Mesodermal cell (in vitro differentiated cells): ENCODE results near the gene PALB2. TPM values are rescaled to one million over a fixed set of nuclear protein-coding genes. Genes with fewer than 3 reads are reported as not detected.

Experiments
- H3K27ac ChIP-seq: 2 replicates; pipeline ENCODE4 v1.7.0; 2013; ENCODE audit warnings: mild to moderate bottlenecking, low read depth, low read length, moderate library complexity; ENCODE audit not compliant: severe bottlenecking
- H3K36me3 ChIP-seq: 2 replicates; pipeline ENCODE4 v1.7.1; 2013; ENCODE audit warnings: mild to moderate bottlenecking, low read length, moderate library complexity; ENCODE audit not compliant: control insufficient read depth, insufficient read depth
- H3K4me1 ChIP-seq: one replicate; pipeline ENCODE4 v1.7.1; 2013; ENCODE audit warnings: mild to moderate bottlenecking, low read length; ENCODE audit not compliant: insufficient read depth, control insufficient read depth, poor library complexity, severe bottlenecking
- H3K4me3 ChIP-seq: 2 replicates; pipeline ENCODE4 v1.7.0; 2013; ENCODE audit warnings: low read length, control low read depth, mild to moderate bottlenecking; ENCODE audit not compliant: insufficient read depth, poor library complexity, severe bottlenecking; ENCODE audit errors: extremely low read depth
- H3K9me3 ChIP-seq: 2 replicates; pipeline ENCODE4 v1.7.1; 2013; ENCODE audit warnings: mild to moderate bottlenecking, low read length, moderate library complexity; ENCODE audit not compliant: control insufficient read depth
- WGBS, 2 experiments: methylation state at CpG; one replicate each; pipeline ENCODE4 v1.1.5; 2013; ENCODE audit warnings: missing lambda C conversion rate in 2 of 2; ENCODE audit not compliant: insufficient coverage in 2 of 2; 5-methylcytosine and 5-hydroxymethylcytosine counted together
- polyA plus RNA-seq, 2 experiments: library from polyadenylated mRNA; stranded (reverse); fragments of 50-300 nt; gene quantifications; one replicate each; pipeline ENCODE4 v1.2.3, GENCODE V29; 2013

The PALB2 gene
- 10.5 TPM for polyA plus RNA-seq (2013, experiment 1 of 2)
- 12.1 TPM for polyA plus RNA-seq (2013, experiment 2 of 2)

GRCh38 chr16:23640931-23641765, at the start of gene PALB2, which contains the start of gene DCTN5:
Gene PALB2 (minus strand): TSS chr16:23641310. CDS start chr16:23641157, 153 bp downstream.
Gene DCTN5 (plus strand): TSS chr16:23641466. CDS start chr16:23641543, 77 bp downstream.
- H3K4me1 ChIP-seq: no peaks in the 10 kb centered on the region
- WGBS, 2 experiments: 0% methylated on average over 35 to 50 of the region's 64 CpGs
- H3K36me3 ChIP-seq: peaks cover 46% of the 10 kb centered on the region
- H3K9me3 ChIP-seq: no peaks in the 10 kb centered on the region
- peak within 1 kb of the TSS; percentile 99 for H3K4me3 ChIP-seq
- peak within 1 kb of the TSS; percentile 85 for H3K27ac ChIP-seq

DNA sequence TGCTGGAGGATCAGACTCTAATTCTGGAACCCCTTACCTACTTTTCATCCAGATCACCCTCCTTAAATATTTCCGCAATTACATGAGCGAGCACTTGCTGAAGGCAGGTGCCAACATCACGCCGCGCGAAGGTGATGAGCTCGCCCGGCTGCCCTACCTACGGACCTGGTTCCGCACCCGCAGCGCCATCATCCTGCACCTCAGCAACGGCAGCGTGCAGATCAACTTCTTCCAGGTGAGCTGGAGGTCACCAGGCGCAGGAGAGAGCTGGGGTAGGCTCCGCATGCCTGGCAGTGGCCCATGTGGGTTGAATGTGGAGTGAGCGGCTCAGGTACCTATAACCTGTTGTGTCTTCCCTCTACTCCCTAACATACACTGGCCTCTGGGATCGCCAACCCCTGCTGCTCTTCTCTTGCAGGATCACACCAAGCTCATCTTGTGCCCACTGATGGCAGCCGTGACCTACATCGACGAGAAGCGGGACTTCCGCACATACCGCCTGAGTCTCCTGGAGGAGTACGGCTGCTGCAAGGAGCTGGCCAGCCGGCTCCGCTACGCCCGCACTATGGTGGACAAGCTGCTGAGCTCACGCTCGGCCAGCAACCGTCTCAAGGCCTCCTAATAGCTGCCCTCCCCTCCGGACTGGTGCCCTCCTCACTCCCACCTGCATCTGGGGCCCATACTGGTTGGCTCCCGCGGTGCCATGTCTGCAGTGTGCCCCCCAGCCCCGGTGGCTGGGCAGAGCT, 48.5 kb upstream of the PALB2 start:
- H3K36me3 ChIP-seq: peaks cover 80% of the 10 kb centered on the region

GRCh38 chr16:23687034-23687808, 46.1 kb upstream of the PALB2 start:
- Histone ChIP-seq H3K27ac (no peak overlapping the region), H3K36me3 (peaks cover 98% of the 10 kb centered on the region), H3K4me1 (no peaks in the 10 kb centered on the region), H3K4me3 (no peak overlapping the region), H3K9me3 (no peaks in the 10 kb centered on the region)
- WGBS, 2 experiments: 96 to 99% methylated on average over 12 to 16 of the region's 16 CpGs

More for the DNA sequence above, 48.5 kb upstream of the PALB2 start:
- Histone ChIP-seq H3K4me3 (no peak overlapping the region), H3K4me1 (peaks cover 3% of the 10 kb centered on the region), H3K9me3 (no peaks in the 10 kb centered on the region), H3K27ac (no peak overlapping the region)
- WGBS, 2 experiments: 98% methylated on average over 30 to 33 of the region's 36 CpGs

GRCh38 chr16:23683487-23683886, 42.4 kb upstream of the PALB2 start:
- no peak overlapping the region for H3K27ac ChIP-seq
- WGBS, 2 experiments: 90 to 100% methylated on average over 2 to 3 of the region's 3 CpGs
- peaks cover 14% of the 10 kb centered on the region for H3K4me1 ChIP-seq
- no peak overlapping the region for H3K4me3 ChIP-seq
- H3K9me3 ChIP-seq: no peaks in the 10 kb centered on the region
- H3K36me3 ChIP-seq: peaks cover 88% of the 10 kb centered on the region

DNA sequence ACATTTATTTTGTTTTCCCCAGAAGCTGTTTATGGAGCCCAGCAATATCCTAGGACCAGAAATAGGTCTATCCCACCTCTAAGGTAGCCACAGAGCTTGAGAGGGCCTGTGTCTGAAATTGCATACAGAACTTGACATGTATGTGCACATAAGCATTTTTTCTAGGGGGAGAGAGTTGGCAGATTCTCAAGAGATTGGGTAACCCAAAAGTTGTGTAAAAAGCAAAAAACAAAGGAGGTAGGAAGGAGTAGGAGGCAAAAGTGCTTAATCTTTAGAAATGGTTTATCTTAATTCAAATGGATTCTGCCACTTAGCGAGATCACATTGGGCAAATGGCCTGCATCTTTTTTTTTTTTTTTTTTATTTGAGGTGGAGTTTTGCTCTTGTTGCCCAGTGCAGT, 41.1 kb upstream of the PALB2 start:
- Histone ChIP-seq H3K4me1 (peaks cover 14% of the 10 kb centered on the region), H3K36me3 (peaks cover 78% of the 10 kb centered on the region)
- WGBS, 2 experiments: no CpG with 5 or more reads among the region's 1 CpG

DNA sequence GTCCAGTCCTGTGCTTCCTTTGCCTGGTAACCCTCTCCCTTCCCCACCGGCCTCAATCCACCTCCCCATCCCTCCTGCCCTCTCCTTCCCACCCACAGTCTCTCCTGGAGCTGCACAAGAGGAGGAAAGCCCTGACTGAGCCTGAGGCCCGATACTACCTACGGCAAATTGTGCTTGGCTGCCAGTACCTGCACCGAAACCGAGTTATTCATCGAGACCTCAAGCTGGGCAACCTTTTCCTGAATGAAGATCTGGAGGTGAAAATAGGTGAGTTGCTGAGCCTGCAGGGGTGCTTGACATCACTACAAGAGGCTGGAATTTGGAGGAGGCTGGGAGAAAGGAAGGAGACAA, 38.9 kb upstream of the PALB2 start:
- 22% methylated on average over 6 of the region's 6 CpGs; no CpG with 5 or more reads in 1 of the 2 experiments for WGBS, 2 experiments
- Histone ChIP-seq H3K27ac (no peak overlapping the region), H3K36me3 (peaks cover 69% of the 10 kb centered on the region), H3K4me1 (peaks cover 14% of the 10 kb centered on the region), H3K9me3 (no peaks in the 10 kb centered on the region), H3K4me3 (peak overlapping the region; percentile 82)

More for the DNA sequence above, 41.1 kb upstream of the PALB2 start:
- H3K27ac ChIP-seq: no peak overlapping the region
- no peak overlapping the region for H3K4me3 ChIP-seq
- H3K9me3 ChIP-seq: no peaks in the 10 kb centered on the region

GRCh38 chr16:23679274-23679985, 38.3 kb upstream of the PALB2 start:
- Histone ChIP-seq H3K36me3 (peaks cover 70% of the 10 kb centered on the region), H3K9me3 (no peaks in the 10 kb centered on the region), H3K27ac (peak overlapping the region; percentile 73), H3K4me1 (peaks cover 14% of the 10 kb centered on the region), H3K4me3 (peak overlapping the region; percentile 82)
- WGBS, 2 experiments: 0% methylated on average over 18 to 23 of the region's 24 CpGs

GRCh38 chr16:23678430-23679273, 37.5 kb upstream of the PALB2 start, which contains the start of gene PLK1:
Gene PLK1 (plus strand): TSS chr16:23678889. CDS start chr16:23678933, 44 bp downstream.
- 2% methylated on average over 63 of the region's 75 CpGs for WGBS, 2 experiments
- no peaks in the 10 kb centered on the region for H3K9me3 ChIP-seq
- H3K36me3 ChIP-seq: peaks cover 69% of the 10 kb centered on the region

GRCh38 chr16:23676924-23677480, 35.9 kb upstream of the PALB2 start:
- peaks cover 63% of the 10 kb centered on the region for H3K36me3 ChIP-seq
- H3K4me1 ChIP-seq: peaks cover 14% of the 10 kb centered on the region
- H3K4me3 ChIP-seq: no peak overlapping the region
- no peaks in the 10 kb centered on the region for H3K9me3 ChIP-seq
- WGBS, 2 experiments: 75 to 94% methylated on average over 1 to 2 of the region's 2 CpGs
- no peak overlapping the region for H3K27ac ChIP-seq

More at GRCh38 chr16:23678430-23679273, 37.5 kb upstream of the PALB2 start, which contains the start of gene PLK1:
- H3K27ac ChIP-seq: peak within 1 kb of the TSS; percentile 73
- peak within 1 kb of the TSS; percentile 82 for H3K4me3 ChIP-seq
- peaks cover 14% of the 10 kb centered on the region for H3K4me1 ChIP-seq
